HG03521 (cell line): ENCODE measurements around the gene GPC1.

Source experiments
- ATAC-seq: cut with Tn5 transposase; IDR thresholded peaks from one replicate; pipeline ENCODE4 v1.9.1; 2021; ENCODE audit warnings: mild to moderate bottlenecking, moderate library complexity; ENCODE audit not compliant: unreplicated experiment

Gene GPC1

GRCh38 chr2:240498171-240498957 lies 62.9 kb downstream of the GPC1 start:
- ATAC-seq: no peak

GRCh38 chr2:240498958-240499260 lies 63.4 kb downstream of the GPC1 start:
- no peak for ATAC-seq

- no peak for ATAC-seq
Measured at GRCh38 chr2:240499309-240500301, 64.1 kb downstream of the GPC1 start.

GRCh38 chr2:240500561-240501423 lies 65.3 kb downstream of the GPC1 start:
- ATAC-seq: no peak

GRCh38 chr2:240501531-240501991 lies 66.1 kb downstream of the GPC1 start:
- ATAC-seq: no peak

- no peak for ATAC-seq
Measured at GRCh38 chr2:240502059-240502429, 66.6 kb downstream of the GPC1 start.

- no peak for ATAC-seq
Measured at GRCh38 chr2:240502430-240503121, 67.1 kb downstream of the GPC1 start.

- no peak for ATAC-seq
Measured at GRCh38 chr2:240503375-240503774, 67.9 kb downstream of the GPC1 start.

GRCh38 chr2:240503848-240504247 lies 68.4 kb downstream of the GPC1 start:
- no peak for ATAC-seq

GRCh38 chr2:240505910-240506309 lies 70.4 kb downstream of the GPC1 start:
- no peak for ATAC-seq

- no peak for ATAC-seq
Measured at GRCh38 chr2:240506406-240507059, 71.1 kb downstream of the GPC1 start.

- ATAC-seq: no peak
Measured at GRCh38 chr2:240507060-240507777, 71.8 kb downstream of the GPC1 start.

- ATAC-seq: no peak
Measured at GRCh38 chr2:240507778-240508251, 72.4 kb downstream of the GPC1 start.

GRCh38 chr2:240508832-240509545 lies 73.5 kb downstream of the GPC1 start:
- no peak for ATAC-seq

- ATAC-seq: no peak
Measured at GRCh38 chr2:240509667-240510512, 74.4 kb downstream of the GPC1 start.

- no peak for ATAC-seq
Measured at GRCh38 chr2:240510513-240511210, 75.2 kb downstream of the GPC1 start.
